ENCODE measurements around the gene PSMB4.
"Not testable (repeated sequence)": the region's sequence is repeated elsewhere in the genome, so short reads cannot be mapped to it uniquely, and the experiment has no call there.

Gene PSMB4

DNA sequence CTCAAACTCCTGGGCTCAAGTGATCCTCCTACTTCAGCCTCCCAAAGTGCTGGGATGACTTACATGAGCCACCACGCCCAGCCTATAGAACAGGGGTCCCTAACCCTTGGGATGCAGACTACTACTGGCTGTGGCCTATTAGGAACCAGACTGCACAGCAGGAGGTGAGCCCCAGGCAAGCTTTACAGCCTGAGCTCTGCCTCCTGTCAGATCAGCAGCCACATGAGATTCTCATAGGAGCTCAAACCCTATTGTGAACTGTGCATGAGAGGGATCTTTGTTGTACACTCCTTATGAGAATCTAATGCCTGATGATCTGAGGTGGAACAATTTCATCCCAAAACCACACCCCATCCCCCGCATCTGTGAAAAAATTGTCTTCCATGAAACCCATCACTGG lies 13.4 kb upstream of the PSMB4 start:
- FAIRE-seq = no peak
- no peak for DNase-seq (ENCODE audit: insufficient read length, low spot score)

DNA sequence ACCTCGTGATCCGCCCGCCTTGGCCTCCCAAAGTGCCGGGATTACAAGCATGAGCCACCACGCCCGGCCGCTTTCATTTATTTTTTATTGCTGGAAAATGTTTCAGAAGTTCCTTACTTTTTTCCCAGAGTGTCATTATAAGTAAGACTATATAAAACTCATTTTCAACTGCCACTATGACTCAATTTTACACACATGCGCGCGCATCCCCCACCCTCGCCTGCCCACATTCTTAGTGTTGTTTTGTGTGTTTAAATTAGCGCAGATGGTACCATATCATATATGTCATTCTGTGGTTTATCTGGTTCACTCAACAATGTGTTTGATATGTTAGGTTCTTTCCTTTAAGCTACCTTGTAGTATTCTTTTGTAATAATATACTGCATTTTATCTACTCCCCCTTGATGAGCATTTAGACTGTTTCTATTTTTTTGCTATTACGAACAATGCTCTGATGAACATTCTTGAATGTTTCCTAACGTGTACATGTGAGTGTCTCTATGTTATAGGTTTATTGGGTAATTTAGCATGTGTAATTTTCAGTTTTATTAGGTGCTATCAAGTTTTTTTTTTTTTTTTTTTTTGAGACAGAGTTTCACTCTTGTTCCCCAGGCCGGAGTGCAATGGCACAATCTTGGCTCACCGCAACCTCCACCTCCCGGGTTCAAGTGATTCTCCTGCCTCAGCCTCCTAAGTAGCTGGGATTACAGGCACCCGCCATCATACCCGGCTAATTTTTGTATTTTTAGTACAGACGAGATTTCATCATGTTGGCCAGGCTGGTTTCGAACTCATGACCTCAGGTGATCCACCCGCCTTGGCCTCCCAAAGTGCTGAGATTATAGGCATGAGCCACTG lies 8.9 kb upstream of the PSMB4 start:
- not testable (repeated sequence) for DNase-seq (ENCODE audit: insufficient read length, low spot score); FAIRE-seq

DNA sequence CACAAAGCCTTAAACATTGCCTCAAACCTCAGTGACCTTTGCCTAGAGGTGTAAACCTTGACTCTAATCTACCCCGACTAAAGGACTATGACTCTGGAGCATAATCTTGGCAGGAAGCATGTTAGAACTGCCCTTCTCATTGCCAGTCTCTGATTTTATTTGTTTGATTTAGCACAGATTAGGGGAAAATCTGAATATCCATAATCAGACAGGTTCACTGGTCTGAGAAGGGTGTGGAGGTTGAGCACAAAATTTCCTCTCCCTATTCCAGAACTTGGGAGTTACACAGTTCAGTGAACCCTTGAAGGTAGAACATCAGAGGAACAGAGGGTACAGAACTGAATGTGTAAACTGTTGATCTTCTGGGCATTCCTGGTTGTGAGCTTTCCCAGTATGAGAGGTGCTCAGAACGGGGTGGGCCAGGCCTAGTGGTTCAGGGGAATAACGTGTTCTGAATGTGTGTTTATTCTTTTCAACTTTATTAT lies 8.3 kb upstream of the PSMB4 start:
- FAIRE-seq = no peak
- no peak for DNase-seq (ENCODE audit: insufficient read length, low spot score)

DNA sequence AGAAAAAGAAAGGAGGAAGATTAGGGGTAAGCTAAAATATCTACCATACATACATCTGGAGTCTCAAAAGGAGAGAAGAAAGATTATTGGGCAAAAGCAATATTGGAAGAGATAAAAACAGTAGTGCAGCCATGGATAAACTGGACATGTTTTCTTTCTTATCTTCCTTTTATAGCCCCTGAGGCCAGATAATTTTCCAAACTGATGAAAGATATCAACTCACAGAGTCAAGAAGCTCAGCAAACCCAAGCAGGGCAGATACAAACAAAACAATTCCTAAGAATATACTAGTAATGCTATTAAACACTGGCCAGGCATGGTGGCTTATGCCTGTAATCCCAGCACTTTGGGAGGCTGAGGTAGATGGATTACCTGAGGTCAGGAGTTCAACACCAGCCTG lies 5.8 kb upstream of the PSMB4 start:
- DNase-seq (ENCODE audit: insufficient read length, low spot score) (no peak), FAIRE-seq (no peak)

DNA sequence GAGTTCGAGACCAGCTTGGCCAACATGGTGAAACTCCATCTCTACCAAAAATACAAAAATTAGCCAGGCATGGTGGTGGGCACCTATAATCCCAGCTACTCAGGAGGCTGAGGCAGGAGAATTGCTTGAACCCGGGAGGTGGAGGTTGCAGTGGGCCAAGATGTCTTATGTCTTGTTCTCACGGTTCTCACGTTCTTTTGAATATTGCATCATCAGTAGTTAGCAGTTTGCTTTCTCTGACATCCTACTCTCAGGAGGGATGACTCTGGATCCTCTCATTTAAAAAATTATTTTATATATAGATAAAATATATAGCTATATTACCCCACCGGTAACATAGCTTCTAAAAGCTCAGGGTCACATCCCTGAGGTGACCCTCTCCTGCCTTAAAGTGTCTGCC lies 3.1 kb upstream of the PSMB4 start:
- not testable (repeated sequence) for FAIRE-seq; DNase-seq (ENCODE audit: insufficient read length, low spot score)

DNA sequence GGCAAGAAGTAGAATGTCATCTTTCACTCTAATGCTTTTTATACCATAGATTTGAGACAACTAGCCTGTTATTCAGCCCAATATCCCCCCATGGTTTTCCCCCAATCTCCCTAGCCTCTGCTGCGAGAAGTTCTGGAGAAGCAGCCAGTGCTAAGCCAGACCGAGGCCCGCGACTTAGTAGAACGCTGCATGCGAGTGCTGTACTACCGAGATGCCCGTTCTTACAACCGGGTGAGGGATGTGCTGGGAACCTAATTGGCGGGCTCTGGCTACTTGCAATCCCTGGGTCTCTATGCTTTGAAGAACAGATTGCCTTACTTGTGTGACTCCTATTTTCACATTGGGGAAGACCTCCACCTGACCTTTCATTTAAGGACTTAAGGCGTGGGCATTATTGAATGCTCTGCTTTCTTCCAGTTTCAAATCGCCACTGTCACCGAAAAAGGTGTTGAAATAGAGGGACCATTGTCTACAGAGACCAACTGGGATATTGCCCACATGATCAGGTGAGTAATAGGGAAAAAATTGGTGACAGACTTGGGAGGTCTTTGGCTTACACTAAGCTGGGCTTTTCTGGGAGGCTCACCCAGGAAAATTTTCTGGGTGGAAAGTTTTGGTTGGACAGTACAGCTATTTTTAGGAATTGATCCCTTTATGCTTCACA lies 1.9 kb downstream of the PSMB4 start:
- DNase-seq (ENCODE audit: insufficient read length, low spot score) = no peak

DNA sequence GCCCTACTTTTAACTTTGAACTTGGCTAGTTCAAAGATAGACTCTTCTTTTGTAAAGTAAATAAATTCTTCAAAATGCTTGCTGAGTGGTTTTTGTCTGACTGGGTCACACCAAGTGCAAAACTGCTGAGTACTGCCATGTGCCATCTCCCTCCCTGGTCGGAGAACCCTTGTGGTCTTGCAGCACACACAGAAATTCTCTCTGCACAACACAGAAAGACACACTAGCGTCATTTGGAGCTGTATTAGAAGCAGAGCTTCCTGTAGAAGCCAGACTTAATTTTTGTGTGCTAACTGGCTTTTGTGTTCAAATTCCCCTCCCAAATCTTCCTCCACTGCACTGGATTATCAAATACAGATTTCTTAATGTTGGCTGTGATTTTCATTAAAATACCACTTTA lies 2.5 kb downstream of the PSMB4 start:
- no peak for DNase-seq (ENCODE audit: insufficient read length, low spot score)
- no peak for FAIRE-seq

More for the DNA sequence above, 1.9 kb downstream of the PSMB4 start:
- FAIRE-seq = no peak

DNA sequence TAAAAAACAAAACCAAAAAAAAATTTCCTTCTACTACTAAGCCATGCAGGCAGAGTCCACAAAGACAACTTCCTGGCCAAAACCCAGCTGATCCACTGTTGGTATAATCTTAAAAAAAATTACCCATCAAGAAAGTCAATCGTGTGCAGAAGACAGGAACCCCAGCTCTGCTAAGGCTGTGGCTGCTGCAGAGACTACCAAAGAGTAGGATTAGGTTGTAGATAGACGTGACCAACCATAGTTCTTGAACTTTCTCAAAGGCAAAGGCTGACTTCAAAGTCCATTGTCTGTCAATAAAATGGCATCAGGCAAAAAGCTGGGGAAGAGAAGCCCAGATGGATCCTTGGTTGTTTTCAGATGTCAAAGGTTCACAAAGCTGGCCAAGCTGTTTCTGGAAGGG lies 3.4 kb downstream of the PSMB4 start:
- no peak for DNase-seq (ENCODE audit: insufficient read length, low spot score)
- no peak for FAIRE-seq

DNA sequence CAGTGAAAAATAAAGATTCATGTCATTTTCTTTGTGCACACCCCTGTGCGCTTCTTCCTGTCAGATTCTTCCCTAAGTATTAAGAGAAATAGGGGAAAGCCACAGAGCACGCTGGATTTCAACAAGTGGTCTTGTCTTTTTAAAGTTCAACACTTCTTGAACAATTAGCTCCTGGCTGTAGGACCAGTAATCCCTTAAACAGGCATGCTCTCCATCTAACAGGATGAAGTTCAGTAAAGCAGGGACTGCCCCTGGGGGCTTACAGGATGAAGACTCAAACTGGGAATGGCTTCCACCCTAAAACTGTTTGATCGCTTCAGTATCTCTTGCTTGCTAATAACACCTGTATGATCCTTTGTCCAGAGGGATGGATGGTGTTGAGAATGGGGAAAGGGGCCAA lies 4.2 kb downstream of the PSMB4 start:
- FAIRE-seq = no peak
- DNase-seq (ENCODE audit: insufficient read length, low spot score) = no peak

DNA sequence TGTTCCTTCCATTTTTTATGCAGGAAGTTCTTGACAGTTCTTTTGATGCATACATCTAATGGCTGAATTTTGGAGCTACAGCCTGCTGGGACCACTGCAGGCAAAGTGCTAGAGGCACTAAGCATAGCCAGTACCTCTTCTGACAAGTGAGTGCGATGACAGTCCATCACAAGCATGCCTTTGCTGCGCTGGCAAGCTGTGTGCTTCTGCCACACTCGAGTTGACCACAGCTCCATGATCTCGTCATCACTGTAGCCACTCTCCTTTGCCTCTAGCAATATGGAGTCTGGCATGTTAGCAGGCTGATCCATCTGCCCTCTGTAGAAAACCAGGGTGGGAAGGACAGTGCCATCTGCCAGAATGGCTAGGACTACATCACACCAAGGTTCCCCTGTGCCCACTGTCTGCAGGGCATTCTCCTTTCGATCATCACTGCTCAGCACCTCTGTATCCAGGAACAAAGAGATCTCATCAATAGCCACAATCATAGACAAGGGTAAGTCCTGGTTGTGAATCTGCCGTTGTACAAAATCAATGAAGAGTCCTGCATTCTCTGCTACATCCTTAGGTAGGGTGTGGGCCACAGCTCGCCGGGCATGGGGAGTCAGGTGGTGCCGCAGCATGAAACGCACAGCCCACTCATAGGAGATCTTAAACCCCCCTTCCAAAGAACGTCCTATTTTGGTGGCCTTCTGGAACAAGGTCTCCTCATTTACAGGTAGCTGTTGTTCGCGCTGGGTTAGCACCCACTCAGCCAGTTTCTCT lies 6.0 kb downstream of the PSMB4 start:
- no peak for FAIRE-seq
- DNase-seq (ENCODE audit: insufficient read length, low spot score) = no peak

DNA sequence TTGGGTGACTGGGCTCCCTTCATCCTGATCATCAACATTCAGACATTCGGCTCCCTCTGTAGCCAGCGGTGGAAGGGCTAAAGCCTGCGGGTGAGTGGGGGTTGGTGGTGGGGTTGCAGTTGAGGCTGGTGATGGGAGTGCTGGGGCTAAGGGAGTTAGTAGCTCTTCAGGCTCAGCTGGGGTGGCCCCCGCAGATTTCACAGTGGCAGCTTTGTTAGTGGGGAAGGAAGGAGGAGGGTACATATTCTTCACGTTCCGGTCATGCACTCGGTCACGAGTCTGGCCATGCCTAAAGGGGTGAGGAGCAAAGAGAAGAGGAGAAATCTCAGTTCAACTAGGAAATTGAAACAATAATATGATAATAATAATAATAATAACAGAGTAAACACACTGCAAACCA lies 6.8 kb downstream of the PSMB4 start:
- FAIRE-seq = no peak
- DNase-seq (ENCODE audit: insufficient read length, low spot score) = no peak

DNA sequence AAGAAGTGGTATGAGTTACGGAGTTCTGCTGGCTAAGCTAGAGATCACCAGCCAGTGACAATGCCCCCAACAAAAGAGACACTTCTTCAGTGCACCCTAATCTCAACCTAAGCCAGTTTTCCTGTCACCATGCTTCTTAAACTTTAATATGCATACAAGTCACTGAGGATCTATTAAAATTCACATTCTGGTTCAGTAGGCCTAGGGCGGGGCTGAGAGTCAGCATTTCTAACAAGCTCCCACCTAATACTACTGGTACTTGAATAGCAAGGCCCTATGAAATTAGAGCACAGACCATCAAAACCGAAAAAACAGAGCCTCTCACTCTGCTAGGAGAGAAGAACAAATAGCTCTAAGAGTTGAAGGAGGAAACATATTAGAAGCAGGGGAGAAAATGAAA lies 7.9 kb downstream of the PSMB4 start:
- FAIRE-seq (no peak), DNase-seq (ENCODE audit: insufficient read length, low spot score) (no peak)

DNA sequence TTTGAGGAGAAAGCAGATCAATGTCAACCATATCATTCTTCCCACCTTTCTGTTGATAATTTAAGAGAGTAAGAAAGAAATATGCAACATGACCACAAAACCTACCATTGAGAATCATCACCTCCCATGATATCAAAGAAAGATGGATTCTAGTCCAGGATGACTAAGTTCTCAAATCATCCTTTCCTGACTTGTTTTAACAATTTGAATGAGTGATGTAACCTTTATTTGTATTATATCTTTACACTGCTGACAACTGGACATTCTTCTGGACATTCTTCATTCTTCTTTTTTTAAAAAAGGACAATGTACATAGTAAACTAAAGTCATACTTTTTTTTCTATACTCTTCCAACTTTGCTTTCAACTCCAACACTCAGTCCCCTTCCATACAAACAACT lies 9.5 kb downstream of the PSMB4 start:
- FAIRE-seq = no peak
- DNase-seq (ENCODE audit: insufficient read length, low spot score) = no peak

DNA sequence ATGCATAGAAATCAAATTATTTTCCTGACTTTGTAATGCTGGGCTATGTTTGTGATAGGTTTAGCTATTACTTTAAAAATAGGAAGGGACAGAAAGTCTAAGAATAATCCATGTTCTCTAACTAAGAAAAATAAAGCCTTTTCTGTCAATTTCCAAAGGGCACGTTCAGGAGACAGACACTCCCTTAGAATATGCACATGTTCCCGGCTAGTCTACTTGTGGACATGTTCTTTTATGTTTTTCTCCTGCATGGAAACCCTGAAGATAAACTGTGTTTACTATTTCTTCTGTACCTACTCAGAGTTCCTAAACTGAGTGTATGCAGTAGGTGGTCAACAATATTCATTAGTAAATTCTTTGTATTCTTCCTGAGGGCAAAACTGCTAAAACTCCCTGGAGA lies 12.5 kb downstream of the PSMB4 start:
- DNase-seq (ENCODE audit: insufficient read length, low spot score) = no peak
- no peak for FAIRE-seq

DNA sequence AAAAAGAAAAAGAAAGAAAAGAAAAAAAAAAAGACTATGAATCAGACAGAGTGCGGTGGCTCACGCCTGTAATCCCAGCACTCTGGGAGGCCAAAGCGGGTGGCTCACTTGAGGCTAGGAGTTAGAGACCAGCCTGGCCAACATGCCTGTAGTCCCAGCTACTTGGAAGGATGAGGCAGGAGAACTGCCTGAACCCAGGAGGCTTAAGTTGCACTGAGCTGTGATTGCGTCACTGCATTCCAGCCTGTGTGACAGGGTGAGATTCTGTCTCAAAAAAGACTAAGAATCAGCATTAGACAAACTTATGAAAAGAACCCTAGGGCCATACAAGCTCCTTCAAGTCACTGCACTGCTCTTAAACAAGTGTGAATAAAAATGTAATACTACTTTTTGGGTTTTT lies 16.9 kb downstream of the PSMB4 start:
- DNase-seq (ENCODE audit: insufficient read length, low spot score) (no peak), FAIRE-seq (no peak)

DNA sequence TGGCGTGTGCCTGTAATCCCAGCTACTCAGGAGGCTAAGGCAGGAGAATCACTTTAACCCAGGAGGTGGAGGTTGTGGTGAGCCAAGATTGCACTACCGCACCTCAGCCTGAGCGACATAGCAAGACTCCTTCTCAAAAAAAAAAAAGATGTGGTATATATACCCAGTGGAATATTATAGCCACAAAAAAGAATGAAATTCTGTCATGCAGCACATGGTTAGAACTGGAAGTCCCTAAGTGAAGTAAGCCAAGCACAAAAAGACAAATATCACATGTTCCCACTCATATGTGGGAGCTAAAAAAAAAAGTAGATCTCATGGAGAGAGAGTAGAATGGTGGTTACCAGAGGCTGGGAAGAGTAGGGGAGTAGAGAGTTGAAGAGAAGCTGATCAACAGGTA lies 18.7 kb downstream of the PSMB4 start:
- no peak for FAIRE-seq
- DNase-seq (ENCODE audit: insufficient read length, low spot score) = no peak

DNA sequence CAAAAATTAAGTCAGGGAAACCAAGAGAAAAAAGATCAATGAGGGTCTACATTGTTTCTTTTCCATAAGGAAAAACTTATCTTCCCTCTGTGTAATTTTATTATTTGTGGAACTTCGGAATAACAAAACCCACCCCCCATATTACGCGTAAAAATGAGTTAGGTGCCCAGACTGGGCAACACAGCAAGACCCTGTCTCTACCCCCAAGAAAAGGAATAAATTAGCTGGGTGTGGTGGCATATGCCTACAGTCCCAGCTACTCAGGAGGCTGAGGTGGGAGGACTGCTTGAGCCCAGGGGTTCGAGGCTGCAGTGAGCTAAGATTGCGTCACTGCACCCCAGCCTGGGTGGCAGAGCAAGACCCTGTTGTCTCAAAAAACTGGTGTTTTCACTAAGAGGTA lies 20.4 kb downstream of the PSMB4 start:
- no peak for FAIRE-seq
- no peak for DNase-seq (ENCODE audit: insufficient read length, low spot score)

DNA sequence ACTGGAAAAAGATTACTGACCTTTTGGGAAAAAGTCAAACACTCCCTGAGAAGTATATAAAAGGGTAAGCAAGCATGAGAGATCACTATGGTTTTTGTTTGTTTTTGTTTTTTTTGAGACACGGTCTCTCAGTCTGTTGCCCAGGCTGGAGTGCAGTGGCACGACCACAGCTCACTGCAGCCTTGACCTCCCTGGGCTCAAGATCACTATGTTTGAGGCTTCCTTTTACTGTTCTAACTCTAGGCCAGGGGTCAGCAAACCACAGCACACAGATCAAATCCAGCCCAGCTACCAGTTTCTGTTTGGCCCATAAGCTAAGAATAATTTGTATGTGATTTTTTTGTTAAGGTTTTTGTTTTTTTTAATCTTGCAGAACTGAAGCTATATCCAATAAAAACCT lies 25.7 kb downstream of the PSMB4 start:
- FAIRE-seq = no peak

DNA sequence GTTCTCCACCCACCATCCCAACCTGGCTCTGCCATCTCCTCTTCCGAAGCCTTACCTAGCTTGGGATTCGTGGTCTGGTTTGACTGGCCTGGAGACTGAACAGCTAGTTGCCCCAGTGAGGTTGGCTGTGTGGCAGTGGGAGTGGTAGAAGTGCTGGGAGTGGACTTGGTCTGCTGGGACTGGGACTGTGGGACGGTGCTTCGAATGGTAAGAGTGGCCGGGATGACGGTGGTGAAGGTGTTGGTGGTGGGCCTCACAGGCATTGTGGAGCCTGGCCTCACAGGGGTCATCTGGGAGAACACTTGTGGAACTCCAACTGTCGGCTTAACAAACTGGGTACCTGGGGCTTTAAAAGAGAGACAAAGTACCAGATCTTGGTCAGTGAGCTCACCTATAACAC lies 28.7 kb downstream of the PSMB4 start:
- FAIRE-seq (no peak), DNase-seq (ENCODE audit: insufficient read length, low spot score) (no peak)

More for the DNA sequence above, 25.7 kb downstream of the PSMB4 start:
- no peak for DNase-seq (ENCODE audit: insufficient read length, low spot score)

DNA sequence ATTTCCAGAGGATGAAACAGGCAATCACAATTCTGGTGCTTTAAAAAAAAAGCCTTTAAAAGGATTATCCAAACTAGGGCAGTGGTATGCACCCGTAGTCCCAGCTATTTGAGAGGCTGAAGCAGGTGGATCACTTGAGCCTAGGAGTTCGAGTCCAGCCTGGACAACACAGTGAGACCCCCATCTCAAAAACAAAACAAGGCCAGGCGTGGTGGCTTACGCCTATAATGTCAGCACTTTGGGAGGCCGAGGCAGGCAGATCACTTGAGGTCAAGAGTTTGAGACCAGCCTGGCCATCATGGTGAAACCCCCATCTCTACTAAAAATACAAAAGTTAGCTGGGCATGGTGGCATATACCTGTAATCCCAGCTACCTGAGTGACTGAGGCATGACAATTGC lies 34.5 kb downstream of the PSMB4 start:
- not testable (repeated sequence) for DNase-seq (ENCODE audit: insufficient read length, low spot score); FAIRE-seq

DNA sequence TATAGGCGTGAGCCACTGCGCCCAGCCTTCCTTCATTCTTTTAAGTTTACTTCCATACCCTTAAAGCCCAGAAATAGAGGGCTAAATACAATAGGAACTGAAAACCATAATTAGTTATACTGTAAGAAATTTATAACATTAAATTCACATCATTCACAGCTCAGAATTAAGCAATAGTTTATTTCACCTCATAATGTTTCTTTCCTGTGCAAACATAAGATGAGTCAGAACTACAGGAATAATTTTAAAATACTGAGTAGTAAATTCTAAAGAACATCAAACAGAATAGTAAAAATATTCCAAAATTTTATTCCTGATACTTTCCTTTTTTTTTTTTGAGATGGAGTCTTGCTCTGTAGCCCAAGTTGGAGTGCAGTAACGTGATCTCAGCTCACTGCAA lies 35.8 kb downstream of the PSMB4 start:
- DNase-seq (ENCODE audit: insufficient read length, low spot score) (no peak), FAIRE-seq (no peak)

Measured in GM19239 (cell line).